ENCODE data around the gene EMX2.

Gene EMX2

DNA sequence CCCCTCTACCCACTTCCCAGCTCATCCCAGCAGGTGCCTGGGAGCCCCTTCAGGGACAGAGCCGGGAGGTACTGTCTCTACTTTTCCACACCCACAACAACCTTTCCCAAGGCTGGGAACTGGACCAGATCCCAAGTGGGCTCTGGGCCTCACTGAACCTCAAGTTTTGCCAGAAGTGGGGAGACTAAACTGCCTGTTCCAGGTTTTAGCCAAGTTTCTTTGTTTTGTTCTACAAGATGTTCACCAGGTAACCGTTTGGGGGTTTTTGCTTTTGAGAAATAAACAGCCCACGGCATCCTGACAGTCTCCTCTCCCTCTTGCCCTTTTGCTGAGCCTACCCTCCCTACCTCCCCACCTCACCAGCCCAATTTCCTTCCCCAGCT is 10.6 kb upstream of the EMX2 start:
- Histone ChIP-seq H3K9me3 (ENCODE audit: control insufficient read depth in 2 of 2, low read length in 2 of 2) (no peaks in the 10 kb centered on the region), H3K4me3 (ENCODE audit: low read length in 2 of 2) (no peak overlapping the region), H3K4me1 (ENCODE audit: control insufficient read depth, insufficient read depth, low read length) (peaks cover 24% of the 10 kb centered on the region), H3K36me3 (ENCODE audit: control insufficient read depth in 2 of 2, insufficient read depth in 2 of 2, low read length in 2 of 2) (no peaks in the 10 kb centered on the region), H3K27me3 (ENCODE audit: control insufficient read depth in 1 of 2, insufficient read depth in 2 of 2, low read length in 2 of 2) (peaks cover 74% of the 10 kb centered on the region in 2 donors), H3K27ac (ENCODE audit: low read length) (no peak overlapping the region), H3K9ac (ENCODE audit: low read length in 2 of 2) (no peak overlapping the region)

DNA sequence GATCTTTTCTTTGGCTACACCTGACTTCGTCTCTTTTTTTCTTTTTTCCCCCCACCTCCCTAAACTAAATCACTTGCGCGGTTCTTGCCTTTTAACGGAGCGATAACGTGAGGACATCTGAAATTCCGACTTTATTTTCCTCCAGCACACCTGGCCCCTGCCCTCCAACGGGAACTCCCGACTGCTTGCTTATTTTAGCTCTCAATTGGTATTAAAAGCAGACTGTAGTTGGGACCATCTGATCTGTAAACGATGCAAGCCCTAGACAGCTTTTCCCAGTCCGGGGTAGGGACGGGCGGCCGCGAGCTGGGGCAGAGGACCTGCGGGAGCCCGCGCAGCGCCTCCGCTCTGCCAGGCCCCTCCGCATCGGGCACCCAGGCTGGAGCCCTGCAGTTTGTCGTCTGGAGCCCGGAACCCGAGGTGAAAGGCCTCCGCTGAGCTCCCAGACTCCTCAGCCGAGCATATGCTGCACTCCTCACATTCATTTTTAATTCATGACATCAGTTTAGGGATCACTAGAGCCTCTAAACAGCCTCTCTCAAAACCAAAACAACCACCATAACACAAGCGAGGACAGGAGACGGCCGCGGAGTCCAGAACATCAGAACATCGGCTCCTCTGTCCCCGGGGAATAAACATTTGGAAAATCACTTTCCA is 10.0 kb upstream of the EMX2 start:
- H3K4me3 ChIP-seq (ENCODE audit: low read length in 2 of 2) = no peak overlapping the region
- no peaks in the 10 kb centered on the region for H3K9me3 ChIP-seq (ENCODE audit: control insufficient read depth in 2 of 2, low read length in 2 of 2)
- peaks cover 74 to 76% of the 10 kb centered on the region in 2 donors for H3K27me3 ChIP-seq (ENCODE audit: control insufficient read depth in 1 of 2, insufficient read depth in 2 of 2, low read length in 2 of 2)
- no peaks in the 10 kb centered on the region for H3K36me3 ChIP-seq (ENCODE audit: control insufficient read depth in 2 of 2, insufficient read depth in 2 of 2, low read length in 2 of 2)
- peaks cover 29% of the 10 kb centered on the region for H3K4me1 ChIP-seq (ENCODE audit: control insufficient read depth, insufficient read depth, low read length)
- no peak overlapping the region for H3K27ac ChIP-seq (ENCODE audit: low read length)
- H3K9ac ChIP-seq (ENCODE audit: low read length in 2 of 2) = no peak overlapping the region

DNA sequence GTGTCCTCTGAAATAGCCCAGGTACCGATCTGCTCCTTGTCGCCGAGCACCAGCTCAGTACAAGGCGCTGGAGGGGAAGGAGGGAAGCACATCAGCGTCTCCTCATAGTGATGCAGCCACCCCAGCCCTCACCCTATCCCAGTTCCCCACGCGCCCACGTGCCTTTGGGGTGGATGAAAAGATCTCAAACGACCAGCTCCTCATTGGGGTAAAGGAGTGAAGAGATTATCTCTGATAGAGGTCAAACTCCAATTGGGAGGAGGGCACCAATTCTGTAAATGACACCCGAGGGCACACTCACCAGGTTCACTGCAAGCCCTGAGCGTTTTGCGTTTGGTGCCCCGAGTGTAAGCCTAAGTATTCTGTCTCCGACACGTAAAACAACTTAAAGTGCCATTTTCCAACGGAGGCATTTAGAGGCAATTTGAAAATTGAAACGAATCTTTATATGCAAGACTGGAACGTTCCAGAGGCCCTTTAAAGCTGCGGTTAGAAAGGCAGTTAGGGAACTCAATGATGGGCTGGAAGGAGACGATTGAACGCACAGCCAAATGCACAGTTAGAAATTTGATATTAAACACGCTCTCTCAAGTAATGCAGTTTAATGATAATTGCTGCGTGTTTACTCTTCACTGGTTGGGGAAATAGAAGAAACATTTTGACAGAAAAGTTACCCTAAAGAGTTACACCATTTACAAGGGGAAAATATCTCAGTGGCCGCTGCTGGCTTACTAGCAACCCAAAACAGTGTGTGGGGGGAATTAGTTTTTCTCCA is 8.9 kb upstream of the EMX2 start:
- Histone ChIP-seq H3K4me1 (ENCODE audit: control insufficient read depth, insufficient read depth, low read length) (peaks cover 36% of the 10 kb centered on the region), H3K9ac (ENCODE audit: low read length in 2 of 2) (no peak overlapping the region), H3K36me3 (ENCODE audit: control insufficient read depth in 2 of 2, insufficient read depth in 2 of 2, low read length in 2 of 2) (no peaks in the 10 kb centered on the region), H3K27ac (ENCODE audit: low read length) (no peak overlapping the region), H3K27me3 (ENCODE audit: control insufficient read depth in 1 of 2, insufficient read depth in 2 of 2, low read length in 2 of 2) (peaks cover 85% of the 10 kb centered on the region in 2 donors), H3K9me3 (ENCODE audit: control insufficient read depth in 2 of 2, low read length in 2 of 2) (no peaks in the 10 kb centered on the region), H3K4me3 (ENCODE audit: low read length in 2 of 2) (peak overlapping the region in 1 of 2 donors; percentile 40)

DNA sequence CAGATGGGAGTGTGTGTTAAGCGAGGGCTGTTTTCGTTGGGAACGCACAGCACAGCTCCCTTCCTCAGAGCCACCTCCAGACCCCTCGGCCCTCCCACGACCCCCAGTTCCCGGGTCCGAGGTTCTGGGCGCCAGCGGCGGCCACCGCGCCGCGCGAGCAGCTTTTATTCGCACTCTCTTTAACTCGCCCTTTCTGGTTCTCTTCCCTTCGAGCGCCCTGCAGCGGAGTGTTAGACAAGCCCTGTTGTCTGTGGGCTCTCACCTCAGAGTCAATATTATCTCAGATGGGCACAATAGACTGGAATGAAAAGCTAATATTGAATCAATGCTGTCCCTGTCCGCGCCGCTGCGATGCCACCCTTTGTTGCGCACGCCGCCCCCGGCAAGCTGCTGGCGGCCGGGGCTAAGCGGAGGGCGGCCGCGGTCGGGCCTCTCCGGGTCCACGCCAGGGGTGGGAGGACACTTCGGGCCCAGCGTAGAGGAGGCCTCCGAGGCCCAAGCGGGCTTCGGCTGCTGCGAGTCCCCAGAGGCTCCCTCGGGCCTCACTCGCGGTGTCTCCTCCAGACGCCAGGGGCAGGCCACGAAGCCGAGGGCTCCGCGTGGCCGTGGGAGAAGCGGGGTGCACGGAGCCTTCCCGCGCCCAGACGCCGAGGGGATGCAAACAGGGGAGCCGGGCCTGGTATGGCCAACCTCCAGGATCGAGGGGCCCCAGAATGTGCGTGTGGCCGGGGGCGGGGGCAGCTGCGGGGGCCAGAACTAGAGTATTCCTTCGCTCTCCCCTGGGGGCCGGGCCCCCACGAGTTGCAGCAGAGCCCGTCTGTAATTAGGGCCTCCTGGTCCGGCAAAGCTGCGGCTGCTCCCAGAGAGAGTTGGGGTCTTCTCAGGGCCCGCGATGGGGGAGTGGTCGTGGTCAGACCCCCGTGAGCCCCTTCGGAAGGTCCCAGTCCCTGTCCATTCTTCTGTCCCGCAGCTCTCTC is 7.9 kb upstream of the EMX2 start:
- no peaks in the 10 kb centered on the region for H3K9me3 ChIP-seq (ENCODE audit: control insufficient read depth in 2 of 2, low read length in 2 of 2)
- H3K36me3 ChIP-seq (ENCODE audit: control insufficient read depth in 2 of 2, insufficient read depth in 2 of 2, low read length in 2 of 2) = no peaks in the 10 kb centered on the region
- H3K4me1 ChIP-seq (ENCODE audit: control insufficient read depth, insufficient read depth, low read length) = peaks cover 36% of the 10 kb centered on the region
- no peak overlapping the region for H3K27ac ChIP-seq (ENCODE audit: low read length)
- H3K4me3 ChIP-seq (ENCODE audit: low read length in 2 of 2) = peak overlapping the region in 1 of 2 donors; percentile 49
- H3K27me3 ChIP-seq (ENCODE audit: control insufficient read depth in 1 of 2, insufficient read depth in 2 of 2, low read length in 2 of 2) = peaks cover 87 to 88% of the 10 kb centered on the region in 2 donors
- H3K9ac ChIP-seq (ENCODE audit: low read length in 2 of 2) = no peak overlapping the region

DNA sequence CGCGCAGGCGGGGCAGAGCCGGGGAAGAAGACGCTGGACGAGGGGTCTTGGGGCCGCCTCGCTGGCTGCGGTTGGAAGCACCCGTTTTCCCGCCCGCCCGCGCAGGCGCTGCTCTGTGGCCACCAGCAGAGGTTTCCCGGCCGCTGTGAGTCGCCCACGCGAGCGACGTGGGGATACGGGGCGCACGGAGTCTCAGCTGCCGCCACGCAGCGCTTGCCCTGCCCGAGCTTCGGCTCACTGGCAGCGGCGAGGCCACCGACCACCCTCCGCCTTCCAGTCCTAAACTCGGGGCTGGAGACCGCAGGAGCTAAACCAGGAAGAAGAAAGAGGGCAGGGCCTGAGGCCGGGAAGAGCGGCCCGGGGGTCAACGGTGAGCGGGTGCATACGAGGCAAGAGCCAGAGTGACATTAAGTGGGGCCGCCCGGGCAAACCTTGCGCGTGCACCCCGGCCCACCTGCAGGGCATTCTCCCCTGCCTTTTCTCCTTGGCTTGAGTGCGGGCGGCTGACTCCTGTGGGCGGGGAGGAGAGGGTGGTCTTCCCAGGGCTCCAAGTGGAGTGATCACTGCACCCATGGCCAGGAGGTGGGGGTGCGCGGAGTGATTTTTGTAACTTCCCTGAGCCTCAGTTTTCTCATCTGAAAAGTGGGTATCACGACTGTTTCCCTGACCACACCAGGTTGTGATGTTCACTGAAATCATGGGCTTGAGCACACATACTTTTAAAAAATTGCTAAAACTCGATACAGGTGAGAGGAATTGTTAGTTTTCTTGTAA is 7.1 kb upstream of the EMX2 start:
- Histone ChIP-seq H3K27ac (ENCODE audit: low read length) (no peak overlapping the region), H3K27me3 (ENCODE audit: control insufficient read depth in 1 of 2, insufficient read depth in 2 of 2, low read length in 2 of 2) (peaks cover 94% of the 10 kb centered on the region in 2 donors), H3K9ac (ENCODE audit: low read length in 2 of 2) (no peak overlapping the region), H3K4me1 (ENCODE audit: control insufficient read depth, insufficient read depth, low read length) (peaks cover 36% of the 10 kb centered on the region), H3K4me3 (ENCODE audit: low read length in 2 of 2) (peak overlapping the region in 1 of 2 donors; percentile 49), H3K36me3 (ENCODE audit: control insufficient read depth in 2 of 2, insufficient read depth in 2 of 2, low read length in 2 of 2) (no peaks in the 10 kb centered on the region), H3K9me3 (ENCODE audit: control insufficient read depth in 2 of 2, low read length in 2 of 2) (no peaks in the 10 kb centered on the region)

DNA sequence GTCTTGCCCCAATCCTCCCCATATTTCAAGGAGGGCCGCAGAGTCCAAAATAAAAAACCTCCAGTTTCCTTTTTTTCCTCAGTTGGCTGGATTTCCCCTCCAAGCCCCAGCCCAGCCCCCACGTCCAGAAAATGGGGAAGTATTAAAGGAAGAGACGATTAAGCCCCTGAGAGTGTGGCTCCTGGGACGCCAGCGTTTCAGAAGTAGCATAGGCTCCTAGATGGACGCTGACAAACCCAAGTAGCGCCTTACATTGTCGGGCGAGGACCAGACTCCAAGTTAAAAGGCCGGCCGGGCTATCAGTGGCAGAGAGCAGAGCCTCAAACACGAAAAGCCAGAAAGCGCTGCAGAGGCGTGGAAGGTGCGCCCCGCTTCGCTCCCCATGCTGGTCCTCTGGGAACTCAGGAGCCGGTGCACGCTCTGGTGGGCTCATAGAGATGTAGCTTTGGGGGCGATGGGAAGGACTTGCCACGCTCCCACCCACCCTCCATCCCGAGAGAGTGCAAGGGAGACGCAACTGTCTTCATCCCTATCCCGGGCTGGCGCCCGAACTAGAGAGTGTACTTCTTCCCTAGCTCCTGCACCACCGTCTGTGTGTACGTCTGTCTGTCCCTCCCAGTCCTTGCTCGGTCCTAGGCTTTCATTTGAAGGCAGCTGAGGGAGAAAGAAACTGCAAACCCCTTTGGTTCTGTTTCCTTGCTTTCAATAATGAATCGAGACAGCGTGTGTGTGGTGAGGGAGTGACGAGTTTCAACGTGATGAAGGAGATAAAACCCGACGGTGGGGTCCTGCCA is 6.3 kb upstream of the EMX2 start:
- Histone ChIP-seq H3K27ac (ENCODE audit: low read length) (no peak overlapping the region), H3K36me3 (ENCODE audit: control insufficient read depth in 2 of 2, insufficient read depth in 2 of 2, low read length in 2 of 2) (no peaks in the 10 kb centered on the region), H3K27me3 (ENCODE audit: control insufficient read depth in 1 of 2, insufficient read depth in 2 of 2, low read length in 2 of 2) (peaks cover 92 to 95% of the 10 kb centered on the region in 2 donors), H3K4me3 (ENCODE audit: low read length in 2 of 2) (no peak overlapping the region), H3K9ac (ENCODE audit: low read length in 2 of 2) (no peak overlapping the region), H3K9me3 (ENCODE audit: control insufficient read depth in 2 of 2, low read length in 2 of 2) (no peaks in the 10 kb centered on the region), H3K4me1 (ENCODE audit: control insufficient read depth, insufficient read depth, low read length) (peaks cover 36% of the 10 kb centered on the region)

DNA sequence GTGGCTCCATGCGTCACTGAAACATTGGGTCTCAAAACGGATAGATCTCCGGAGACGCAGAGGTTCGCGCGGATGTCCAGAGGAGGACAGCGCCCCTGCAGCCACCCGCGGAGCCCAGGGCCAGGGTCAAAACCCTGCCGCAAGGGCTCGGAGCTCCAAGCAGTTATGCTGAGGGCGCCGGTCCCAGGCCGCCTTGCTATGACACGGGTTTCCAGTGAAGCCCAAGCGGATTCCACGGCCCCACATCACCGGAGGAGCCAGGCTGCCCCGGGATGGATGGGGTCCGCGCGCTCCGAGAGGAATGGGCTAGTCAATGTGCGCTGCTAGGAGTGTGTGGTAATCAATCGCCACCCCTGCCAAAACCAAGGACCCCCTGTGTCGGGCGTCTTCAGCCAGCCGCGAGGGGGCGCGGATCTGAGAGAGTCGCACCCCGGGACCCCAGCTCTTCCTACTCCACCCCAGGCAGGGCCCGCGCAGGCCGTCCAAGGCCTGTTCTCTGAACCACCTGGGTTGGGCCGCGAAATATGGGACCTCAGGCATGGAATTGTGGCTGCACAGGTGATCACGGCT is 5.6 kb upstream of the EMX2 start:
- H3K27me3 ChIP-seq (ENCODE audit: control insufficient read depth in 1 of 2, insufficient read depth in 2 of 2, low read length in 2 of 2) = peaks cover 89 to 94% of the 10 kb centered on the region in 2 donors
- H3K27ac ChIP-seq (ENCODE audit: low read length) = no peak overlapping the region
- H3K4me3 ChIP-seq (ENCODE audit: low read length in 2 of 2) = no peak overlapping the region
- no peaks in the 10 kb centered on the region for H3K9me3 ChIP-seq (ENCODE audit: control insufficient read depth in 2 of 2, low read length in 2 of 2)
- peaks cover 39% of the 10 kb centered on the region for H3K4me1 ChIP-seq (ENCODE audit: control insufficient read depth, insufficient read depth, low read length)
- H3K36me3 ChIP-seq (ENCODE audit: control insufficient read depth in 2 of 2, insufficient read depth in 2 of 2, low read length in 2 of 2) = no peaks in the 10 kb centered on the region
- H3K9ac ChIP-seq (ENCODE audit: low read length in 2 of 2) = no peak overlapping the region

DNA sequence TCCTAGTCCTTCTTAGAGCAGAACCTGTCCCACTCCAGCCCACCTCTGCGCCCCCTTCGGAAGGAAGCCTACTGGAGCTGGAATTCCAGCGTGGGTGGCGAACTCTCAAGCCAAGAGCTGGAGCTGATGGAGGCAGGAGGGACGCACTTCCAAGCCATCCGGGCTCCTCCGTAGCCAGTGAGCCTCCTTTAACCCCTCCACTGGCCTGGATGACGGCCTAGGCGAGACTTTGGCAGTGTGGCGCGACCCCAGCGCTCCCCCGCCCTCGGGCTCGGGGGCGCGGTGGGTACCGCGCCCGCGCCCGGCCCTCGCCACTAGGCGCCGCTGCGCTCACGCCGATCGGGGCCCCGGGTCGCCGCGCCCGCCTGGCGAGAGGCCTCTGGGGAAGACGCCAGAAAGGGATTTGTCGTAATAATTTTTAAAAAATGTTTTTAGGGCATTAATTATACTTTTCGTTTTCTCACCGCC is 5.1 kb upstream of the EMX2 start:
- H3K27me3 ChIP-seq (ENCODE audit: control insufficient read depth in 1 of 2, insufficient read depth in 2 of 2, low read length in 2 of 2) = peaks cover 89 to 94% of the 10 kb centered on the region in 2 donors
- H3K4me3 ChIP-seq (ENCODE audit: low read length in 2 of 2) = no peak overlapping the region
- H3K9ac ChIP-seq (ENCODE audit: low read length in 2 of 2) = no peak overlapping the region
- peaks cover 42% of the 10 kb centered on the region for H3K4me1 ChIP-seq (ENCODE audit: control insufficient read depth, insufficient read depth, low read length)
- H3K36me3 ChIP-seq (ENCODE audit: control insufficient read depth in 2 of 2, insufficient read depth in 2 of 2, low read length in 2 of 2) = no peaks in the 10 kb centered on the region
- H3K9me3 ChIP-seq (ENCODE audit: control insufficient read depth in 2 of 2, low read length in 2 of 2) = no peaks in the 10 kb centered on the region
- no peak overlapping the region for H3K27ac ChIP-seq (ENCODE audit: low read length)

DNA sequence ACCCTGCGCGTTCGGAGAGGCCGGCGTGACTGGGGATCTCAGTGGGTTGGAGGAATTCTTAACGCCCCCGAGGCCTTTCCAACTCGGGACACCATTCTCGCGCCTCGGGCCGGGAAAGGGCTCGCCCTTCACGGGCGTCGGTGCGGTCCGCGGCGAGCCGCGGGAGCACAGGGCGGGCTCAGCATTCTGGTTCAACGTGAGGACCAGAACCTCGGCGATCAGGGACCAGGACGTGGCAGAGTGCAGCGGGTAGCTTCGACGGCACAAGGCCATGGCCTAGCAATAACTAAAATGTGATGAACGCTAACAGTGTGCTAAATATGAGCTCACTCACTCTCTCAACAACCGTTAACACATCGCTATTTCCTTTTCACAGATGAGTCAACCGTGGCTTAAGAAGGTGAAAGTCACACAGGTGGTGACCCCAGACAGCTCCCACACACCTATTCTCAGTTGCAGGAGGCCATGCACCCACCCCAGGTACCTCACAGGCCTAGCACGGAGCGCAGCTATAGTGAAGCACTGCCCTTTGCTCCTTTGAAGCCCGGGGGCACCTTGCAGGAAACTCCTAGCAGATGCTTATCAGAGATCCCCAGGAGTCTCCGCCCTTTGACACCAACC is 4.5 kb upstream of the EMX2 start:
- H3K4me1 ChIP-seq (ENCODE audit: control insufficient read depth, insufficient read depth, low read length) = peaks cover 38% of the 10 kb centered on the region
- H3K36me3 ChIP-seq (ENCODE audit: control insufficient read depth in 2 of 2, insufficient read depth in 2 of 2, low read length in 2 of 2) = no peaks in the 10 kb centered on the region
- no peak overlapping the region for H3K9ac ChIP-seq (ENCODE audit: low read length in 2 of 2)
- peak overlapping the region in 1 of 2 donors; percentile 22 for H3K4me3 ChIP-seq (ENCODE audit: low read length in 2 of 2)
- peaks cover 85 to 91% of the 10 kb centered on the region in 2 donors for H3K27me3 ChIP-seq (ENCODE audit: control insufficient read depth in 1 of 2, insufficient read depth in 2 of 2, low read length in 2 of 2)
- H3K27ac ChIP-seq (ENCODE audit: low read length) = no peak overlapping the region
- H3K9me3 ChIP-seq (ENCODE audit: control insufficient read depth in 2 of 2, low read length in 2 of 2) = no peaks in the 10 kb centered on the region
